ENCODE results near the gene HADHB.
A peak's percentile ranks its signal among the peaks of the same experiment; 100 is the strongest.
"Not testable (repeated sequence)": the region's sequence is repeated elsewhere in the genome, so short reads cannot be mapped to it uniquely, and the experiment has no call there.

HADHB gene

DNA sequence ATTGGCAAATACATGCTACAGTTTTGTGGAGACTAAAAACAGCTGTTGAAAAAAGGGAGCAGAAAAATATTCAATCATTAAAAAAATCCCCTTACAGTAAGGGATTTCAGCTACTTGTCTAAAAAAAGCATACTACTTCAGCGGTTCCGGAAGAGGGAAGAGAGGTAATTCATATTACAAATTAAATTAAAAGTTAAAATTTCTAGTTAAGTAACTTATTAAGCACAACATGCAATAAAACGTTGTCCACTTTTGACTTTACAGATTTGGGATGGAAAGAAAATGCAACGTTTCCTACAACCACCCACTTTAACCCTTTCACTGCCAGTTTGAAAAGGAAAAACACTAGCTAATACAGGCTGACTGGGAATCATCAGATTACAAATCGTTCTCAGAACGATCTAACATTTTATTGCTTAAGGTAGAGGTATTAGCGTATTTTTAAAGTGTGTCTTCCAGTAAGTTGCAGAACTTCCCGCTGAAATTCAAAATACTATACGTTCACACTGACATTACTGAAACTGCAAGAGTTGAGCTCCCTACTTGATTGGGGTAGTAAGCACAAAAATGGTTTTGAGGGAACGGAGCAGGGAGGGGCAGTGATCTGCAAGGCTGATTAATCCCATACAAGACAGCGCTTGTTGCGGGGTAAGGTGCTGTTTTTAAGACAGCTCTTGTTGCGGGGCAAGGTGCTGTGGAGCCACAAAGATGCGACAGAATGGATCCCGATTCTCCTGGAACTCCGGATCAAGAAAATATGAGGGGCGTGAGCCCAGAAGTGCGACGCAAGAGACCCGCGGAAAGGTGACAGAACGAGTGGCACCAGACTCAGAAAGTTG is 1.1 kb upstream of the HADHB start:
- H3K27ac ChIP-seq: peak overlapping the region; percentile 88
- DNase-seq (ENCODE audit: low read depth, low spot score): no peak

- peak overlapping the region; percentile 88 for H3K27ac ChIP-seq
- no peak for DNase-seq (ENCODE audit: low read depth, low spot score)
Observed at GRCh38 chr2:26245231-26245732, 543 bp downstream of the HADHB start.

DNA sequence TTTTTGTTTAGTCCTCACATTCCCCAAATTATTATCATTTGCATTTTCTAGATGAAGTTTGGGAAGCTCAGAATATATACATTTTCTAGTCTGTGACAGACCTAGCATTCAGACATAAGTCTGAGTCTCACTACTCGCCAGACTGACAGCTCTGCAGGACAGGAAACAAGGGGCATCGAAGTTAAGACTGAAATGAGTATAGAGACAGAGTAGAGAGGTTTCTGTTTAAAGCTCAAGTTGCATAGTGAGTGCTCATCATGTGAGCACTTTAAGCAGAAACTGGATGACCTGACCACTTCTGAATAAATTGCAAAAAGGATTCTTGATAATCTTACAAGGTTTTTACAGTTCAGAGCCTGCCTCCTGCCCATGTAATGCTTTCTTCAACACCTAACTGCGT is 1.1 kb downstream of the HADHB start:
- peak overlapping the region; percentile 88 for H3K27ac ChIP-seq
- no peak for DNase-seq (ENCODE audit: low read depth, low spot score)

GRCh38 chr2:26246818-26247217 is 2.1 kb downstream of the HADHB start:
- DNase-seq (ENCODE audit: low read depth, low spot score): no peak
- H3K27ac ChIP-seq: no peak overlapping the region

GRCh38 chr2:26249625-26250024 is 4.9 kb downstream of the HADHB start:
- DNase-seq (ENCODE audit: low read depth, low spot score): no peak
- H3K27ac ChIP-seq: no peak overlapping the region

DNA sequence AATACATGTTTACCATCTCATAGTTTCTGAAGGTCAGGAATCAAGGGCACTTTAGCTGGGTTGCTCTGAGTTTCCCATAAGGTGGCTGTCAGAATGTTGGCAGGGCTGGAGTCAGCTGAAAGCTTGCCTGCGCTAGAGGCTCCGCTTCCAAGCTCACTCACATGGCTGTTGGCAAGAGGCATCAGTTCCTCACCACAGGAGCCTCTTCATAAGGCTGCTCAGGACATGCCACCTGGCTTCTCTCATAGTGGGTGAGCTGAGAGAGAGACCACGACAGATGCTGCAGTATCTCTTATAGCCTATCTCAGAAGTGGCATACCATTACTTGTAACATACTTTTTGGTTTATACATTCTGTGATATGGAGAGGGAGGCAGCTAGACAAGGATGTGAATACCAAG is 7.2 kb downstream of the HADHB start:
- H3K27ac ChIP-seq: no peak overlapping the region
- DNase-seq (ENCODE audit: low read depth, low spot score): no peak

GRCh38 chr2:26255759-26256384 is 11.1 kb downstream of the HADHB start:
- no peak for DNase-seq (ENCODE audit: low read depth, low spot score)
- H3K27ac ChIP-seq: no peak overlapping the region

- DNase-seq (ENCODE audit: low read depth, low spot score); H3K27ac ChIP-seq: not testable (repeated sequence)
Observed at GRCh38 chr2:26258836-26259235, 14.1 kb downstream of the HADHB start.

DNA sequence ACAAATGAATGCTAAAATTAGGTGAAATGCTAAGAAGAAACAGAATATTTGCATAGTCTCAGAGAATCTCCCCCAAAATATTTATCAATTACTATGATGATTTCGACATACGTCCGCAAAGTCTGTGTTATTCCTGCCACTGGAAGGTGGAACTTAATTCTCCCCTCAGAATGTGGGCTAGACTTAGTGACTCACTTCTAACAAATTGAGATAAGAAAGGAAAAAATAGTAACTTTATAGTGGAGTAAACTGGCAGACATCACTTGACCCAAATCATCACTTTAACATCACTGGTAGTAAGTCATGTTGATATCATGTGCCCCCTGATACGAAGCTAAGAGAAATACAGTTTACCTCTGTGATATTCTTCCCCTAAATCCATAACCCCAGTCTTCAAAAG is 23.5 kb downstream of the HADHB start:
- H3K27ac ChIP-seq: peak overlapping the region; percentile 80
- DNase-seq (ENCODE audit: low read depth, low spot score): no peak

DNA sequence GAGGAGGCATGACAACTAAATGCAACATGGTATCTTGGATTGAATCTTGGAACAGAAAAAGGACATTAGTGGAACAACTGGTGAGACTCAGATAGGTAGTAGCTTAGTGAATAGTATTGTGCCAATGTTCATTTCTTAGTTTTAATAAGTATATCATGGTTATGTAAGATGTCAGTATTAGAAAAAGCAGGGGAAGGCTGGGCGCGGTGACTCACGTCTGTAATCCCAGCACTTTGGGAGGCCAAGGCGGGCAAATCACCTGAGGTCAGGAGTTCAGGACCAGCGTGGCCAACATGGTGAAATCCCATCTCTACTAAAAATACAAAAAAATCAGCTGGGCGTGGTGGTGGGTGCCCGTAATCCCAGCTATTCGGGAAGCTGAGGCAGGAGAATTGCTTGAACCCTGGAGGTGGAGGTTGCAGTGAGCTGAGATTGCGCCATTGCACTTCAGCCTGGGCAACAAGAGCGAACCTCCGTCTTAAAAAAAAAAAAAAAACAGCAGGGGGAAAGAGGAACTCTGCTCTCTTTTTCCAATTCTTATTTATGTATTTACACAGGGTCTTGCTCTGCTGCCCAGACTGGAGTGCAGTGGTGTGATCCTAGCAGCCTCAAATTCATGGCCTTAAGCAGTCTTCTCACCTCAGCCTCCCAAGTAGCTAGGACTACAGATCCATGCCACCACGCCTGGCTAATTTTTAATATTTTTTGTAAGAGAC is 24.1 kb downstream of the HADHB start:
- DNase-seq (ENCODE audit: low read depth, low spot score): not testable (repeated sequence)
- H3K27ac ChIP-seq: peak overlapping the region; percentile 80

- H3K27ac ChIP-seq: peak overlapping the region; percentile 80
- peak; percentile 33 for DNase-seq (ENCODE audit: low read depth, low spot score)
Observed at GRCh38 chr2:26269571-26270158, 24.9 kb downstream of the HADHB start.

GRCh38 chr2:26270373-26270772 is 25.6 kb downstream of the HADHB start:
- DNase-seq (ENCODE audit: low read depth, low spot score): no peak

DNA sequence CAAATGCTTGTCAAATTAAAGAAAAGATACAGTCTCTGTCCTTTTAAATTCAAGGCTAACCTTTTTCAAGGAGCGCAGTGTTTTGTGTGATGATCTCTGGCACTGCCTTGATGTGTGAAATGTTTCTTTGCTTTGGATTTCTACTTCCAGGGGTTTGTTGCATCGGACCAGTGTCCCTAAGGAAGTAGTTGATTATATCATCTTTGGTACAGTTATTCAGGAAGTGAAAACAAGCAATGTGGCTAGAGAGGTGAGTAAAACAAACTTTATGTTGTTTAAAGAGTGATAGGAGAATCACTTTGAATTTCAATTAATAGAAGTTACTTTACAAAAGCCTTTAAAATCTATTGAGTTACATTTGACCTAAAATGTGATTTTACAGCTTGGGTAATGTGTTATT is 28.8 kb downstream of the HADHB start:
- peak overlapping the region; percentile 96 for H3K27ac ChIP-seq
- DNase-seq (ENCODE audit: low read depth, low spot score): no peak

More at GRCh38 chr2:26270373-26270772, 25.6 kb downstream of the HADHB start:
- H3K27ac ChIP-seq: peak overlapping the region; percentile 80

GRCh38 chr2:26274058-26274613 is 29.4 kb downstream of the HADHB start:
- peak; percentile 98 for DNase-seq (ENCODE audit: low read depth, low spot score)
- H3K27ac ChIP-seq: peak overlapping the region; percentile 96

GRCh38 chr2:26276484-26277227 is 31.9 kb downstream of the HADHB start:
- H3K27ac ChIP-seq: no peak overlapping the region

DNA sequence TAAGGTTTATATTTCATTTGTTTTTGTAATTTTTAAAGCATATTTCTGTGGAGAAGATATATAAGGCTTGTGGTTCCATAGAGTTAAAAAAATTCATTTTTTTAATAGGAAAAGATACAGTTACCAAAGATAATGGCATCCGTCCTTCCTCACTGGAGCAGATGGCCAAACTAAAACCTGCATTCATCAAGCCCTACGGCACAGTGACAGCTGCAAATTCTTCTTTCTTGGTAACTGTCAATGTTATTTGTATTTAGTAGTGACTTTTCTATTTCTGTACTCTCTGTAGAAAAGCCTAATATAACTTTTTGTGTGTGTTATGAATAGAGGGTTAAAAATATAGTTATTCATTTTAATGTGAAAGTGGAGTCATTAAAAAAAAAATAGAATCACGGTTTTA is 35.1 kb downstream of the HADHB start:
- DNase-seq (ENCODE audit: low read depth, low spot score): no peak
- no peak overlapping the region for H3K27ac ChIP-seq

More at GRCh38 chr2:26276484-26277227, 31.9 kb downstream of the HADHB start:
- DNase-seq (ENCODE audit: low read depth, low spot score): no peak

DNA sequence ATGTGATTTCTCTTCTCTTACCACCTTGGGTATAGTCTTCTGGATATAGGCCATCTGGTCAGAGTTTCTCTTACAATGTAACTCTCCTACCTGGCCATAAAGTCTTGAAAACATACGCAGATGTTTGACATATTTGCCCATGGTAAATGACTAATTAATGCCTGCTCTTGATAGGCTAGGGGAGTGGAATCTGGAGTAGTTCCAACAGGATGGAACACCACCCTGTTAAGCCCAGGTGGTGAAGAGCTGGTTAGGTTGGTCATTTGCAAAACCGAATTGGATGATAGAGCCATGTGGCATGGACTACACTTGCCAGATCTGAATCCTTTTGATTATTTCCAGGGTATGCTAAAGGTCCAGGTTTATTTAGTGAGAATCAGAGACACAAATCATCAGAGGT is 36.5 kb downstream of the HADHB start:
- DNase-seq (ENCODE audit: low read depth, low spot score): peak; percentile 41
- H3K27ac ChIP-seq: peak overlapping the region; percentile 46

- no peak for DNase-seq (ENCODE audit: low read depth, low spot score)
- peak overlapping the region; percentile 68 for H3K27ac ChIP-seq
Observed at GRCh38 chr2:26283606-26284005, 38.9 kb downstream of the HADHB start.

DNA sequence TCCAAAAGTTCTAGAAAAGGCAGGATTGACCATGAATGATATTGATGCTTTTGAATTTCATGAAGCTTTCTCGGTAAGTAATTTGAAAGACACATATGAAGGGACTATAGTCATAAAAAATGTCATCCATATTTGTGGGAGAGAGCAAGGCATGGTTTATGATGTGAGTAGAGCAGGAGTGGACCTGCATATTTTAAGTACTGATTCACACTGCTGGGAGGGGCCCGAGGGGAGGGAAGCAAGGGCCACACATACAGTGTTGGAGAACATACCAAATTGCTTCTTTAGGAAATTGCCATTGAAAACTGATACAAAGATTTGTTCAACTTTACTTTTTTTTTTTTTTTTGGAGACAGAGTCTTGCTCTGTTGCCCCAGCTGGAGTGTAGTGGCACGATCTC is 39.4 kb downstream of the HADHB start:
- DNase-seq (ENCODE audit: low read depth, low spot score): no peak
- peak overlapping the region; percentile 68 for H3K27ac ChIP-seq
